Measurements from ENCODE around the gene CD3E. TPM values are rescaled to one million over a fixed set of nuclear protein-coding genes. Genes with fewer than 3 reads are reported as not detected.

CD3E gene
- total RNA-seq, 1 donor from 2014 or later, result not detected

- H2AFZ ChIP-seq (replicated peaks), result no peak overlapping the region
- H3K4me3 ChIP-seq, result no peak overlapping the region
- H3K9ac ChIP-seq, result no peak overlapping the region
- no peaks in the 10 kb centered on the region for H3K9me3 ChIP-seq (ENCODE audit: low read depth)
- Mint-ChIP-seq H3K27ac (no peak overlapping the region), H3K4me3 (no peak overlapping the region), H3K27me3 (ENCODE audit: insufficient read depth, low read depth) (no peaks in the 10 kb centered on the region), H3K9me3 (no peaks in the 10 kb centered on the region), H3K4me1 (no peaks in the 10 kb centered on the region), H3K36me3 (no peaks in the 10 kb centered on the region)
- H3K4me1 ChIP-seq, result no peaks in the 10 kb centered on the region
- H3K27me3 ChIP-seq, result peaks cover 42% of the 10 kb centered on the region
- no peaks in the 10 kb centered on the region for H3K36me3 ChIP-seq
- no peaks in the 10 kb centered on the region for H3F3A ChIP-seq (ENCODE audit: low read depth)
- no peak overlapping the region for H3K27ac ChIP-seq
- no peaks in the 10 kb centered on the region for H3K79me2 ChIP-seq (ENCODE audit: low read depth)
- H4K20me1 ChIP-seq (ENCODE audit: low read depth), result no peaks in the 10 kb centered on the region
- no peak for DNase-seq (ENCODE audit: low spot score)
- TF ChIP-seq EZH2 (IDR thresholded peaks at IDR 0.05) (no peak), EZH2phosphoT487 (IDR thresholded peaks at IDR 0.05) (no peak), CTCF (IDR thresholded peaks at IDR 0.05) (no peak)
- H3K4me2 ChIP-seq, result no peak overlapping the region
Observed at GRCh38 chr11:118291477-118292135, 12.9 kb upstream of the CD3E start.

- Histone ChIP-seq H3K36me3 (no peaks in the 10 kb centered on the region), H3K79me2 (ENCODE audit: low read depth) (no peaks in the 10 kb centered on the region), H2AFZ (replicated peaks) (no peak overlapping the region), H3K4me3 (no peak overlapping the region), H3K9me3 (ENCODE audit: low read depth) (no peaks in the 10 kb centered on the region), H3K27ac (no peak overlapping the region), H4K20me1 (ENCODE audit: low read depth) (no peaks in the 10 kb centered on the region), H3K4me1 (no peaks in the 10 kb centered on the region), H3F3A (ENCODE audit: low read depth) (no peaks in the 10 kb centered on the region), H3K9ac (no peak overlapping the region), H3K27me3 (peaks cover 30% of the 10 kb centered on the region), H3K4me2 (no peak overlapping the region)
- H3K9me3 Mint-ChIP-seq, result no peaks in the 10 kb centered on the region
- no peaks in the 10 kb centered on the region for H3K4me1 Mint-ChIP-seq
- no peak overlapping the region for H3K4me3 Mint-ChIP-seq
- H3K27ac Mint-ChIP-seq, result no peak overlapping the region
- TF ChIP-seq CTCF (IDR thresholded peaks at IDR 0.05) (no peak), EZH2 (IDR thresholded peaks at IDR 0.05) (no peak), EZH2phosphoT487 (IDR thresholded peaks at IDR 0.05) (no peak)
- no peaks in the 10 kb centered on the region for H3K27me3 Mint-ChIP-seq (ENCODE audit: insufficient read depth, low read depth)
- DNase-seq (ENCODE audit: low spot score), result no peak
- H3K36me3 Mint-ChIP-seq, result no peaks in the 10 kb centered on the region
Observed at GRCh38 chr11:118294053-118294452, 10.5 kb upstream of the CD3E start.

- no peak overlapping the region for H3K4me3 ChIP-seq
- H3K4me1 ChIP-seq, result no peaks in the 10 kb centered on the region
- H3K4me2 ChIP-seq, result no peak overlapping the region
- no peak overlapping the region for H3K9ac ChIP-seq
- no peak overlapping the region for H3K27ac ChIP-seq
- H3K36me3 ChIP-seq, result no peaks in the 10 kb centered on the region
- peak overlapping the region; percentile 37 for H2AFZ ChIP-seq (replicated peaks)
- peaks cover 30% of the 10 kb centered on the region for H3K27me3 ChIP-seq
- H3F3A ChIP-seq (ENCODE audit: low read depth), result no peaks in the 10 kb centered on the region
- H3K79me2 ChIP-seq (ENCODE audit: low read depth), result no peaks in the 10 kb centered on the region
- no peaks in the 10 kb centered on the region for H3K9me3 Mint-ChIP-seq
- no peak overlapping the region for H3K27ac Mint-ChIP-seq
- H3K27me3 Mint-ChIP-seq (ENCODE audit: insufficient read depth, low read depth), result no peaks in the 10 kb centered on the region
- TF ChIP-seq EZH2 (IDR thresholded peaks at IDR 0.05), result no peak
- TF ChIP-seq CTCF (IDR thresholded peaks at IDR 0.05), result no peak
- TF ChIP-seq EZH2phosphoT487 (IDR thresholded peaks at IDR 0.05), result no peak
- H3K9me3 ChIP-seq (ENCODE audit: low read depth), result no peaks in the 10 kb centered on the region
- H3K4me1 Mint-ChIP-seq, result no peaks in the 10 kb centered on the region
- no peaks in the 10 kb centered on the region for H4K20me1 ChIP-seq (ENCODE audit: low read depth)
- DNase-seq (ENCODE audit: low spot score), result no peak
- H3K4me3 Mint-ChIP-seq, result no peak overlapping the region
- H3K36me3 Mint-ChIP-seq, result no peaks in the 10 kb centered on the region
Observed at GRCh38 chr11:118295199-118295598, 9.3 kb upstream of the CD3E start.

All from neural progenitor cell (in vitro differentiated cells).